Left renal pelvis (tissue), 4 donors: Measurements from ENCODE around the gene ATP6V0A4. TPM values are rescaled to one million over a fixed set of nuclear protein-coding genes. Genes with fewer than 3 reads are reported as not detected.
"Not testable (repeated sequence)": the region's sequence is repeated elsewhere in the genome, so short reads cannot be mapped to it uniquely, and the experiment has no call there.

Source experiments
- DNase-seq, 4 donors: peaks; one replicate each; pipeline ENCODE4 v3.0.0-alpha.2; 2013; ENCODE audit warnings: low read depth in 4 of 4, low spot score in 3 of 4
- polyA plus RNA-seq, 4 donors: library from polyadenylated mRNA; unstranded; fragments of 120-200 nt; gene quantifications; one replicate each; pipeline ENCODE4 v1.2.1, GENCODE V29; 2013; ENCODE audit not compliant: insufficient read length in 4 of 4

Gene ATP6V0A4
- polyA plus RNA-seq, 4 donors = 2.0 to 77.0 (median 67.3) TPM

GRCh38 chr7:138705167-138705566 is 92.8 kb downstream of the ATP6V0A4 start:
- no peak for DNase-seq

- DNase-seq = no peak
These were observed 96.5 kb downstream of the ATP6V0A4 start for GRCh38 chr7:138701537-138701923.

- DNase-seq = no peak
These were observed 97.0 kb downstream of the ATP6V0A4 start, which contains the start of gene SVOPL for GRCh38 chr7:138700857-138701536. Gene SVOPL (minus strand): TSS chr7:138701362. CDS start chr7:138679045, 22,317 bp downstream.

- no peak for DNase-seq
These were observed 98.3 kb downstream of the ATP6V0A4 start for GRCh38 chr7:138699661-138700060.

- DNase-seq = no peak
These were observed 99.7 kb downstream of the ATP6V0A4 start for GRCh38 chr7:138698281-138698680.

- no peak for DNase-seq
These were observed 100.3 kb downstream of the ATP6V0A4 start for GRCh38 chr7:138697535-138698182.

GRCh38 chr7:138695776-138696175 is 102.2 kb downstream of the ATP6V0A4 start:
- DNase-seq = not testable (repeated sequence)

GRCh38 chr7:138695106-138695505 is 102.9 kb downstream of the ATP6V0A4 start:
- DNase-seq = no peak

GRCh38 chr7:138691178-138691577 is 106.8 kb downstream of the ATP6V0A4 start:
- peak in 2 of 4 donors; percentile 25 to 31 for DNase-seq

- no peak for DNase-seq
These were observed 107.5 kb downstream of the ATP6V0A4 start for GRCh38 chr7:138690495-138690894.

- not testable (repeated sequence) for DNase-seq
These were observed 110.0 kb downstream of the ATP6V0A4 start for GRCh38 chr7:138688037-138688436.

GRCh38 chr7:138684340-138684739 is 113.7 kb downstream of the ATP6V0A4 start:
- no peak for DNase-seq

- DNase-seq = no peak
These were observed 118.2 kb downstream of the ATP6V0A4 start for GRCh38 chr7:138679793-138680192.

GRCh38 chr7:138670594-138670993 is 127.4 kb downstream of the ATP6V0A4 start:
- no peak for DNase-seq

- DNase-seq = no peak
These were observed 128.6 kb downstream of the ATP6V0A4 start for GRCh38 chr7:138669364-138669763.

GRCh38 chr7:138668946-138669345 is 129.1 kb downstream of the ATP6V0A4 start:
- DNase-seq = no peak

GRCh38 chr7:138668229-138668596 is 129.8 kb downstream of the ATP6V0A4 start:
- no peak for DNase-seq

- no peak for DNase-seq
These were observed 130.3 kb downstream of the ATP6V0A4 start for GRCh38 chr7:138667535-138668228.

GRCh38 chr7:138666385-138666784 is 131.6 kb downstream of the ATP6V0A4 start:
- no peak for DNase-seq

GRCh38 chr7:138665669-138666140 is 132.3 kb downstream of the ATP6V0A4 start:
- no peak for DNase-seq

- DNase-seq = no peak
These were observed 132.7 kb downstream of the ATP6V0A4 start for GRCh38 chr7:138665249-138665648.
